Measurements from ENCODE around the gene RNPEPL1.
"Not testable (repeated sequence)": the region's sequence is repeated elsewhere in the genome, so short reads cannot be mapped to it uniquely, and the experiment has no call there.

RNPEPL1 gene

GRCh38 chr2:240539101-240539500 is 29.2 kb upstream of the RNPEPL1 start:
- DNase-seq (ENCODE audit: low read depth) = not testable (repeated sequence)

GRCh38 chr2:240539906-240540305 is 28.4 kb upstream of the RNPEPL1 start:
- DNase-seq (ENCODE audit: low read depth) = no peak

- no peak for DNase-seq (ENCODE audit: low read depth)
These were observed 17.0 kb upstream of the RNPEPL1 start for GRCh38 chr2:240551288-240551687.

GRCh38 chr2:240551811-240552210 is 16.5 kb upstream of the RNPEPL1 start:
- DNase-seq (ENCODE audit: low read depth) = no peak

GRCh38 chr2:240553956-240554480 is 14.3 kb upstream of the RNPEPL1 start:
- DNase-seq (ENCODE audit: low read depth) = no peak

GRCh38 chr2:240554767-240555493 is 13.4 kb upstream of the RNPEPL1 start:
- no peak for DNase-seq (ENCODE audit: low read depth)

- DNase-seq (ENCODE audit: low read depth) = no peak
These were observed 12.6 kb upstream of the RNPEPL1 start for GRCh38 chr2:240555541-240556250.

GRCh38 chr2:240556553-240557100 is 11.7 kb upstream of the RNPEPL1 start:
- DNase-seq (ENCODE audit: low read depth) = no peak

- no peak for DNase-seq (ENCODE audit: low read depth)
These were observed 11.1 kb upstream of the RNPEPL1 start for GRCh38 chr2:240557101-240557751.

- peak; percentile 30 for DNase-seq (ENCODE audit: low read depth)
These were observed 10.5 kb upstream of the RNPEPL1 start, which contains the start of gene ANKMY1 for GRCh38 chr2:240557808-240558207. ANKMY1 (minus strand) TSS chr2:240557988; CDS start chr2:240557335, 653 bp downstream.

- no peak for DNase-seq (ENCODE audit: low read depth)
These were observed 10.0 kb upstream of the RNPEPL1 start for GRCh38 chr2:240558236-240558761.

- no peak for DNase-seq (ENCODE audit: low read depth)
These were observed 9.0 kb upstream of the RNPEPL1 start for GRCh38 chr2:240559286-240559685.

- peak; percentile 62 for DNase-seq (ENCODE audit: low read depth)
These were observed 8.2 kb upstream of the RNPEPL1 start, which contains the start of gene DUSP28 for GRCh38 chr2:240560084-240560479. DUSP28 (plus strand) TSS chr2:240560357; CDS start chr2:240560685, 328 bp downstream.

GRCh38 chr2:240560480-240561324 is 7.6 kb upstream of the RNPEPL1 start:
- DNase-seq (ENCODE audit: low read depth) = peak; percentile 95

GRCh38 chr2:240561325-240561971 is 6.8 kb upstream of the RNPEPL1 start:
- no peak for DNase-seq (ENCODE audit: low read depth)

GRCh38 chr2:240563231-240563630 is 5.1 kb upstream of the RNPEPL1 start:
- DNase-seq (ENCODE audit: low read depth) = not testable (repeated sequence)

- no peak for DNase-seq (ENCODE audit: low read depth)
These were observed 4.2 kb upstream of the RNPEPL1 start for GRCh38 chr2:240563951-240564560.

- DNase-seq (ENCODE audit: low read depth) = no peak
These were observed 3.5 kb upstream of the RNPEPL1 start for GRCh38 chr2:240564561-240565332.

Data from GM04504 (cell line).